IPS-18c (cell line): ENCODE data around the gene COL5A1.

Experiments used
- H3K4me3 ChIP-seq: 2 replicates; pipeline ENCODE4 v1.7.0; 2013; ENCODE audit warnings: low read depth, mild to moderate bottlenecking, low read length, moderate library complexity; ENCODE audit not compliant: insufficient read depth
- H3K9me3 ChIP-seq: one replicate; pipeline ENCODE4 v1.6.1; 2013; ENCODE audit warnings: mild to moderate bottlenecking, low read length, moderate library complexity; ENCODE audit not compliant: control insufficient read depth, insufficient read depth

The COL5A1 gene

DNA sequence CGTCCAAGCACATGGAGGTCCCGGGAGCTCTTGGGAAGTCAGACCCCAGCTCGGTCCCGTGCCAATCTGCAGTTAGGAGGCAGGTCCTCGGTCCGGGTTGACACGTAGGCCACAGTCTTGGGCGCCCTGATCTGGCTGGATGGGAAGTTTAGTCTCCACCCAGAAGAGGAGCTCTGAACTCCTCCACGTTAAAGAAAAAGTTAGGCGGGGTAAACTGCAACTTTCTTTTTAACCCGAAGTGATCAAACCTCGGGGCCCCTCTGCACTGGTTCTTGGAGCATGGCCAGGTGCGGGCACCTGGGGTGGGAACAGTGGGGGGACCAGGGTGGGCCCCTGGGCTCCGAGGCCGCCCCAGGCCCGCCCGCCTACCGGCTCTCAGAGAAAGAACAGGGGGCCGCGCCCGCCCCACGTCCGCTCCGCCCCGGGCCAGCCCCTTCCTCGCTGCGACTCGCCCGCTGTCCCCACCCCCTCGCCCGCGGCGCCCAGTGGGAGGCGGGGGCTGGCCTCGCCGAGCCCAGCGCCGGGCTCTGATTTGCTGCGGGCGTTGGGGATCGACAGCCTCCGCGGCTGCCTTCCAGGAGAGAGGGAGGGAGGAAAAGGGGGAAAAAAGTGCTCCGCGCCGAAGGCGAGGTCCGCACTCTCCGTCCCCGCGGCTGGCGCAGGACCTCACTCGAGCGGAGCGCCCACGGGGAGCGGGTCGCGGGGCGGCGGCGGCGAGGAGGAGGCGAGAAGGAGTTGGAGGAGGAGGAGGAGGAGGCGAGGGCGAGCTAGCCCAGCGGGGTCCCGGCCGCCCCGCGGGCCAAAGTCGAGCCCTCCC lies at the start of gene COL5A1:
Gene COL5A1 (plus strand): TSS at position 631 of the 817 bp plus-strand sequence. CDS start 385 bp downstream, outside the sequence.
- H3K4me3 ChIP-seq, result peak within 1 kb of the TSS; percentile 65
- H3K9me3 ChIP-seq, result no peaks in the 10 kb centered on the region

DNA sequence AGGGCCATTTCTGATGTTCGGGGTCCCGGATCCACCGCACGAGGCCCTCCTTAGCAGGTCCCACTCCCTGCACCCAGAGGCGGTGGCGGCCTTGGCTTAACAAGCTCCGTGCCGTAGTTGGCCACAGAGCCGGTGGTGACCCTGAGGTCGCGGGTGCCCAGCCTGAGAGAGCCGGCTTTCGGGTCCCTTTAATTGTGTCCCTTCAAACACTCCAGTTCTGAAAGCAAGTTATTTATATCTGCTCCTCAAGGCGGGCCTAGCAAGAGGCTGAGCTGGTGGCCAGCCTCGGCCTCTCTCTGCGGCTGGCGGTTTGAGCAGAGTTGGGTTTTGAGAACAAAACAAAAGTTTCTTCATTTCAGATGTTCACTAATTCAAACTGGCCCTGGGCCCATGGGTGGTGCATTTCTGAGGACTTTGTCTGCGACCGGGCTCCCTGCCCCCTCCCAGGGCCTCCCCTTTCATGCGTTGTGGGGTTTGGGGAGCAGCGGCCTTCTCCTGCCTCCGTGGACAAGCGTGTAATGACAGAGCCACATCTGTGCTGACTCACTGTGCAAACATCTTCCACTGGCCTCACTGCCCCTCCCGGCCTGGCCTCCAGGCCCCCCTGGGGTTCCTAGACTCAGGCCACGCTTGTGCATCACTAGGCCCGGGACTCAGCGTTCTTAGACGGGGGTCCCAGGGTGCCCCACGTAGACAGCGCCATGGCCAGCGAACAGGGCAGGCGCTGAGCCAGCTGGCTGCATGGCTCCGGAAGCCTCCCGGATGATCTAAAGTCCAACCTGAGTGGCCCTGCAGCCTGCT lies 49.4 kb upstream of the COL5A1 start:
- Histone ChIP-seq H3K4me3 (no peak overlapping the region), H3K9me3 (no peaks in the 10 kb centered on the region)

DNA sequence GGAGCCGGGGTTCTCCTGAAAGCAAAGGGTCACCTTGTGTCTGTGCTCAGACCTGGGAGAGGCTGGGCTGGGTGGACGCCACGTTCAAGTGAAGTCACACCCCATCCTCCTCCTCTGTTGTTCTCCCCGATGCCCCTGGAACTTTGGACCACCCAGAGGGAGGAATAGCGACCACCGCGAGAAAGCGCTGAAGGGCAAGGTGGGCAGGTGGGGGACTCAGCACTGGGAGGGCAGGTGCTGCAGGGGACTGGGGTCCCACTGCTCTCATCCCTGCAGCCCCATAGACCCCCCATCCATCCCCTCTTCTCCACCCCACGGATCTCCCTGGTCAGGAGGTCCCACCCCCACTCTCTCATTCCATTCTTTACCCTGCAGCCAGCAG lies 48.8 kb upstream of the COL5A1 start:
- Histone ChIP-seq H3K4me3 (no peak overlapping the region), H3K9me3 (no peaks in the 10 kb centered on the region)

DNA sequence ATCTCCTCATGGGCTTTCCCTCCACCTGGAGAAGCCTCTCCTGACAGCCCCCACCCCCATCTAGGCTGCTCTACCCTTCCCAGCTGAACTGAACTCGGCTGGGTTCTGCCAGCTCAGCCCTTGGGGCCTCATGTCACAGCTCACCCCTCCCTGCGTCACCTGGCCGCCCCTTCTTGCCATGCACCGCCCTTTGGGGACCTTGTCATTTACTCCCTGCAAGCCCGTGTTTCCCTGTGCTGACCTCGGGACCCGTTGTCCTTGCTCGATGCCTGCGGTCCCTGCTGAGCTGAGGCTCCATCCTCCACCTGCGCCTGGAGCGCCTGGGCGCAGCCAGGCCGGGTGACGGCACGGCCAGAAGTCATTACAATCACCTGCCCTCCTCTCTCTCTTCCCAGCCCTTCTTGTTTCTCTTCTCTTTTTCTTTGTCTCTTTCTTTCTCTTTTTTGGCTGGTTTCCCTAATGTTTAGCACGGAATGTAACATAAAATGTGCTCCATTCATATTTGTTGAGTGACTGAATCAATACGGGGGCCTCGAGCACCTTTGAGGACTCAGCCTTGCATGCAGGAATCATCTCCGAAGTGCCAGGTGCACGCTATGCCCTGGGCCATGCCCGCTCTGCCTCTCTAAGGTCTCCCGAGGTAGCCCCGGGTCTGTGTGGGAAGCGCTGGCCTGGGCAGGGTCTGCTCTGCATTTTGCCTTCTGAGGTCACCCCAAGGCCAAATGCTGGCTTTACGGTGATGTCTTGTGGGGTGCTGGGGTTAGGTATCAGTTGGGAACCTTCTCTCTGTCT lies 48.1 kb upstream of the COL5A1 start:
- Histone ChIP-seq H3K4me3 (no peak overlapping the region), H3K9me3 (no peaks in the 10 kb centered on the region)

DNA sequence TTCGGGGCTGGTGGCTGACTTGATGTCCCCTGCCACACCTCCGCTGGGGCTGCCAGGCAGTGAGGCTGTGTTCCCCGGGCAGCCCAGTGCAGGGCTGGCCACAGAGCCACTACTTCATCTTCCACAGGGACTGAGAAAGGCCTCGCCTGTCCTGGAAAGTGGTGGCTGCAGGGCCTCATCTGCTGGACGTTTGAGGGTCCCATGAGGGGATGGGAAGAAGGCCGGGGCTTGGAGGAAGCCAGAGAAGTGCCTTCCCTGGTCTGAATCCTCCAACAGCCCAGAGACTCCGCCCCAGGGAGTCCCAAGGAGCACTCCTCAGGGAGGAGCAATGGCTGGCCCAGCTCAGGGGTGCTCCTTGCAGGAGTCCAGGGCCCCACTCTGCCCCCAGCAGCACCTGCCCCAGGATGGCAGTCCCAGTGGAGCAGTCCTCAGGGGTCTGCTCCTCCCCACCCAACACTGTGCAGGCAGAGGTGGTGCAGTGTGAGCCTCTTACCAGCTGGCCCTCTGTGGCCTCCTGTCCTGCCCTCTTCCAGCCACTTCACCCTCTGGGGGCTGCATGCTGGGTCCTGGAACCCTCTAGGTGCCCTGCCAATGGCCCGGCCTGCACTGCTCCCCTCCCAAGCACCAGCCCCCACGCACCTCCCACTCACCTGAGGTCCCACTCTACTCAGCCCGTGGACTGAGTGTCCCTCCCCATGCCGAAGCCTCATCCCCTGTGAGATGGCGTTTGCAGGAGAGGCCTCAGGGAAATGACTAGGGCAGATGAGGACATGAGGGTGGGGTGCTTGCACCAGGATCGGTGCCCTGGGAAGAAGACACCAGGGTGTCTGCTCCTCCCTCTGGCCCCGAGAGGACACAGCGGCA lies 47.3 kb upstream of the COL5A1 start:
- no peaks in the 10 kb centered on the region for H3K9me3 ChIP-seq
- no peak overlapping the region for H3K4me3 ChIP-seq

DNA sequence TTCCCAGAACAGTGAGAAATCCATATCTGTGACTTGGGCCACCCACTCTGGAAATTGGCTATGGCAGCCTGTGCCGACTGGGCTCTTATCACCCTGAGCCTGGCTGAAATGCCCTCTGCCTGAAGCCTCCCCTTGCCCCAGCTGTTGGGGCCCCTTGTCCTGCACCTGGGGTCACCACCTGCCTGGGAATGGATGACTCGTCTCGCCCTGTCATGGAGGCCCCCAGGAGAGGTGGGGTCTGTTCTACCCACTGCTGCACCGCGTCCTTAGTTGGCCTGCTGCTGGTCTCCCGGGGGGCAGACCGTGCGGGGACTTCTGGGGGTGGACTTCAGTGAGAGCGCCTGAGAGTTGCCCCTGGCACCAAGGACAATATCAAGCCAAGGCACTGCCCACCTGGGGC lies 46.6 kb upstream of the COL5A1 start:
- Histone ChIP-seq H3K9me3 (no peaks in the 10 kb centered on the region), H3K4me3 (no peak overlapping the region)

DNA sequence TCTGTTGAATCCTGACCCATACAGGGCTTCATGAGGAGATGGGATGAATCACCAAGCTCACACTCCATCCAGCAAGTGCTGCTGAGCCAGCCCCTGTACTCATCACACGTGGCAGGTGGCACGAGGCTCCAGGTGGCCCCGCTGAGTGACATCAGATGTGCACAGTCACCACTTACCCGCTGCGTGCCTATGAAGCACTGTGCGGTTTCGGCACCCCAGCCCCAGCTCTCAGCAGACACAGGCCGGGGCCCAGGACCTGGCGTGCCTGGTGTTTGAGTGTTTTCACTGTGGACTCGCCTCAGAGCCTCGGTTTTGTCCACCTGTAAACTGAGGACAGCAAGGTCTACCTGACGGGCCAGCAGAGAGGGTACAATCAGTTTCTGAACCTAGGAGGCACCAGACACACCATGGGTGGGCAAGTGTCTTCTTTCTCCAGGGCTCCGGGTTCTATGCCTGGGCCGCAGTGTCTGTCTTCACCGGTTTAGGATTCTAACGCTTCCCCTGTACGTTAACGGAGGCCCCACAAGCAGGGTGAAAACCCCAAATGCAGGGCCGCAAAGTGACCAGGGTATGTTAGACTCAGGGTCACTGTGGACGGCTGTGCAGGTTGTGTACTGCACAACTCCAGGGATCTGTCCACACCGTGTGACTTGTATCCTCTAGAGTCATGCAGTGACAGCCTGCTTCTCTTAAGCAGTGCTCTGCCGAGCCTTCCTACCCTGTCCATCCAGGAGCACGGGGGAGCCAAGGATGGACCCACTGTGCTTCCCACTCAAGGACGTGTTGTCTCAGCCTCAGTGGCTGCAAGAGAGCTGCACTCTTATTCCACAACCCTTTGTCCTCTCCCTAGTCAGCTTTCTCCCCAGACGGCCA lies 44.3 kb upstream of the COL5A1 start:
- H3K9me3 ChIP-seq, result no peaks in the 10 kb centered on the region
- no peak overlapping the region for H3K4me3 ChIP-seq

DNA sequence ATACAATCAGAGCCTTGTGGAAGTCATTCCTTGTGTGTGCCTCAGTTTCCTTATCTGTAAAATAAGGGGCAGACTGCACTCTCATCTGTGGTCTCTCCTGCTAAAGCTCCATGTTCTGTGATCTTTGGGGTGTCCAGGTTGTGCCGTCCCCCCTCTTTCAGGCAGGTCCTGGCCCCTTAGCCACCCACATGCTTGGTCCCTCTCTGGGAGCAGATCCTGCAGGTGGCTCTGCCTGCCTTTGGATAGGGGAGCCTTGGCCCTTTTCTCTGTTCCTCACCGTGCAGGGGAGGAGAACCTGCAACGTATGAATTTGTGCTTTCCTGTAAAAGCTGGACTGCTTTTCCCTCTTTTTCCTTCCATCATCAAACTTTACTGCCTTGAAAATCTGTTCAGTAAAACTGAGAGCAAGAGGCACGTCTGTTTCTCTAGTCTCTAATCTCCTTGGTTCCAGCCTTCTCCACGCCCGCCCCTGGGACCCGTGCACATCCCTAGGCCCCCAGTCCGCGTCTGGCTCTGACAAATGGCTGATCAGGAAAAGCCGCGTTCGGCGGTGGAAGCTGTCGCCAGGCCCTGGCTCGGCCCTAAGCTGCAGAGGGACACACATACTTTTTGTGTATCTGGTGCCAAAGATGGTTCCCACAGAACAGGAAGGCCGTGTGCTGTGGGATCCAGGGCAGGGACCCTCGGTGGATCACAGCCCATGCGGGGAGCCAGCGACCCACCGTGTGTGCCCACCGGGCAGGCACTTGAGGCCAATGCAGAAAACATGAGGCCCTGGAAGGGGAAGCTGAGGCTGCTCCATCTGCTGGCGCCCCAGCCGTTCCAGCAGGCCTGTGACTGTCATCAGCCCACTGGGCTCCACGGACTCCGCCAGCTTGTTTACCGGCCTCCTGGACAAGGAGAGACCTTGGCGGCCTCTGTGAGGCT lies 43.4 kb upstream of the COL5A1 start:
- no peak overlapping the region for H3K4me3 ChIP-seq

DNA sequence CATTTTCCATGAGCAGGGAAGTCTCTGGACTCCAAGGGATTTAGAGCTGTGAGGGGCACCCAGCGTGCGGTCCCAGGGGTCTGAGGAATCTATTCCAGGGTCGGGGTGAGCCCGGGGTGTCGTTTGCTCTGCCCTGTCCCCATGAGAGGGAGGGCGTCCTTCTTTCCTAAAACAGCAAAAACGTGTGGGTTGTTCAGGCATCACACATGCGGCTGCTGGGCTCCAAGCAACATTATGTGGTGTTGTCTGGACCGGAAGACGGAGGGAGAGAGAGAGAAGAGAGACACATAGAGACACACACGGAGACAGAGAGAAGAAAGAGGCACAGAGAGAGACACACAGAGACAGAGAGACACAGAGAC lies 42.7 kb upstream of the COL5A1 start:
- Histone ChIP-seq H3K9me3 (no peaks in the 10 kb centered on the region), H3K4me3 (no peak overlapping the region)

More for the DNA sequence above, 43.4 kb upstream of the COL5A1 start:
- no peaks in the 10 kb centered on the region for H3K9me3 ChIP-seq

DNA sequence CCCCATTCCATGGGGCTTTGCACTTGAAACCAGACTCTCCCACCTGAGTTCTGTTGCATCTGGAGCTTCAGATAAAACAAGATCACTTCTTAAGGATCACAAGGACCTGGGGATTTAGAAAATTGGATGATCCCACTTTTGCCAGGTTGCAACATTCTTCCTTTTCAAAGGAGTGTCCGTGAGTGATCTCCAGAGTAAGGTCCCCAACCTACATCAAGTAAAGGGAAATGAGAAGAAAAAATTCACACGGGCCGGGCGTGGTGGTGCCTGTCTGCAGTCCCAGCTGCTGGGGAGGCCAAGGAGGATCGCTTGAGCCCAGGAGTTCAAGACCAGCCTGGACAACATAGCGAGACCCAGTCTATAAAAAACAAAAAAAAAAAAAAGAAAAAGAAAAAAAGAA lies 41.2 kb upstream of the COL5A1 start:
- Histone ChIP-seq H3K4me3 (no peak overlapping the region), H3K9me3 (no peaks in the 10 kb centered on the region)

DNA sequence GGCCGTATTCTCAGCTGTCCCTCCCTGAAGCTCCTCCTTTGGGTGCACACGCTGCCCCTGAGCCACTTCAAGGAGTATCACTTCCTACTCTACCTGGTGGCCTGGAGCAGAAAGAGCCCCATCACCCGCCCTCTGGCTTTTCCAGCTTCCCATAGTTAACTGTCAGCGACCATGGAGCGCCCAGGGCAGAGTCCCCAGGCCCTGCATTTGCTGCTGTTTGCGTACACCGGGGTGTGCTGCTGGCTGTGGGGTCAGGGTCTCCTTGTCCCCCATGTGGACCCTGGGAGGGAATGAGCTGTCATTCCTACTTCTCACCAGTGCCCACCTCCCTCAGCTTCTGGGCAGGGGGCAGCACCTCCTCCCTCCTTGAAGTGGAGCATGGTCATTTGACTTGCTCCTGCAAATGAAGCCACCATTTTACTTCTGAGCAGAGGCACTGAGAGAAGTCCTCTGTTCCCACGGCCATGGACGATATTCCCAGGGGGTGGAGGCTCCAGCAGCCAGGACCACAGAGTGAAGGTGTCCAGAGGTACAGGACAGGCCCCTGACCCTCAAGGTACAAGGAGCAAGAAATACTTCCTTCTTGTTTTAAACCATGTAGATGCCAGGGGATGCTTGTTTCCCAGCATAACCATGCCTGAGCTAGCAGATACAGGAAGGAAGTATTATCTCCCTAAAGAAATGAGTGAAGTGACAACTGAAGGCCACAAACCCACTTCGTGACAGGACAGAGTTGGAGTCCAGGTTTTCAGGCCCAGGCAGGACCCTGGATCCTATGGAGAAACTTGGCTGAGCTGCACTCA lies 40.6 kb upstream of the COL5A1 start:
- H3K4me3 ChIP-seq, result no peak overlapping the region

DNA sequence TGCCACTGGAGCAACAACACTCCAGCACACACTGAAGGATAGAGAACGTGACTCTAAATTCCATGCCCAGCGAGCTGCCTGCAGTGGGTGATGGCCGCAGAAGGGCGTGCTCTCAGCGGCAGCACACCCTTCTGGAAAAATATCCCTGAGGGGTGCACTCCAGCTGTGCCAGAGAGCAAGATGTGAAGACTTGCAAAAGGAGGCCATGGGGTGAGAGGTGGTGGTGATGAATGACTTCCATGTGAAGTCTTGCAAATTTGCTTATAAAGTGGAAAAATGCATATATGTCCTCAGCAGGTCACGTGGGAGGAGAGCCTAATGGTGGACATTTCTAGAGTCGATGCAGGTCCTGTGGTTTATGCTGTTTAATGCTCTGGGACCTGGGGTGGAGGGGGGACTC lies 39.8 kb upstream of the COL5A1 start:
- H3K4me3 ChIP-seq, result no peak overlapping the region
- H3K9me3 ChIP-seq, result no peaks in the 10 kb centered on the region

More for the DNA sequence above, 40.6 kb upstream of the COL5A1 start:
- H3K9me3 ChIP-seq, result no peaks in the 10 kb centered on the region

DNA sequence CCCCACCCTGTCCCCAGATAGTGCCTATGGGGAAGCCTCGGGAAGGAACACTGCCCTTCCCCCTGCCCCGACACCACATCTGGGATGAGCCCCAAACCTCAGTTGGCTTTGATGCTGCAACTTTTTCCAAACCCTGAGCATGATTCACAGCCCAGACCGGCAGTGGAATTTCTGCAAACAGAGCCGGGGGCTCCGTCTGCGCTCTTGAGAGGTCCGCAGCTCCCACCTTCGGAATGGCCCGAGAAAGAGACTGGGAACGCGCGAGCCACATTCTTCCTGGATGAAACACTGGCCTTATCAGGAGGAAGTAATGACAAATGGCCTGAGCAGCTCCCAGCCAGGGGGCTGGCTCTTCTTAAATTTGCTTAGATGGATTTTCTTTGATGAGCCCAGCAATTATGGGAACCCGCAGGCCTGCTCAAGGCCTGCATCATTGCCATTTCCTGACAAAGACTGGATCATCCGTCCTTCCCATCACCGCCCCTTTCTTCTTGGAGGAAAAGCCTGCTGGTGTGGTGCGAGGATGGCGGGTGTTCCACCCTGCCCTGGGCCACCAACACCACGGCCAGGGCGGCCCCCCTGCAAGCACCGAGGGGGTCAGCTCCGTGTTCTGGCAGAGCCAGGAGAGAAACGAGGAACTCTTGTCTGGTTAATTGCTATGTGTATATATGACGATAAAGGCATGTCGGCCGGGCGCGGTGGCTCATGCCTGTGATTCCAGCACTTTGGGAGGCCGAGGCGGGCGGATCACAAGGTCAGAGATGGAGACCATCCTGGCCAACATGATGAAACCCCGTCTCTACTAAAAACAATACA lies 38.8 kb upstream of the COL5A1 start:
- no peak overlapping the region for H3K4me3 ChIP-seq
- H3K9me3 ChIP-seq, result no peaks in the 10 kb centered on the region

DNA sequence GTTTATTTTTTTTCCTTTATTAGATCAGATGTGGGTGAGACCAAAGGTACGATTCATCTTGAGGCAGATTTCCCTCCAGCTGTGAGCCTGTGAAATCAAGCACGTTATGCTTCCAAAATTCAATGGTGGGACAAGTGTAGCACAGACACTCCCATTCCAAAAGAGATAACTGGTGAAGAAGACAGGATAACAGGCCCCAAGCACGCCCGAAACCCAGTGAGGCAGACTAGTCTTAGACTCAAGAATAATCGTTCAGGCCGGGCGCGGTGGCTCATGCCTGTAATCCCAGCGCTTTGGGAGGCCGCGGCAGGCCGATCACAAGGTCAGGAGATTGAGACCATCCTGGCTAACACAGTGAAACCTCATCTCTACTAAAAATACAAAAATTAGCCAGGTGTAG lies 36.8 kb upstream of the COL5A1 start:
- H3K4me3 ChIP-seq, result no peak overlapping the region
- no peaks in the 10 kb centered on the region for H3K9me3 ChIP-seq
